ENCODE measurements around the gene SESTD1. TPM values are rescaled to one million over a fixed set of nuclear protein-coding genes. Genes with fewer than 3 reads are reported as not detected.
"Not testable (repeated sequence)": the region's sequence is repeated elsewhere in the genome, so short reads cannot be mapped to it uniquely, and the experiment has no call there.

Gene SESTD1
- total and polyA plus RNA-seq, 2 of the 8 experiments (the other 6 are each of a cell fraction or from before 2014, with no cell fraction given), result 5.2 to 49.6 TPM

DNA sequence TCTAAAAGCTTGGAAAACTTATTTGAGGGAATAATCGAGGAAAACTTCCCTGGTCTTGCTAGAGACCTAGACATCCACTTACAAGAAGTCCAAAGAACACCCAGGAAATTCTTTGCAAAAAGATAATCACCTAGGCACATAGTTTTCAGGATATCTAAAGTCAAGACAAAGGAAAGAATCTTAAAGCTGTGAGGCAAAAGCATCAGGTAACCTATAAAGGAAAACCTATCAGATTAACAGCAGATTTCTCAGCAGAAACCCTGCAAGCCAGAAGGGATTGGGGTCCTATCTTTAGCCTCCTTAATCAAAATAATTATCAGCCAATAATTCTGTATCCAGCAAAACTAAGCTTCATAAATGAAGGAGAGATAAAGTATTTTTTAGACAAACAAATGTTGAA lies 56.4 kb downstream of the SESTD1 start:
- not testable (repeated sequence) for H3K4me1 ChIP-seq (replicated peaks in 1 of 4; ENCODE audit: control insufficient read depth in 3 of 4, insufficient read depth in 4 of 4, low read length in 3 of 4)

More for the DNA sequence above, 56.4 kb downstream of the SESTD1 start:
- H4K8ac ChIP-seq (ENCODE audit: extremely low read depth, insufficient read depth, low read length); H4K20me1 ChIP-seq (replicated peaks in 1 of 2; ENCODE audit: control insufficient read depth in 1 of 2, insufficient read depth in 2 of 2, low read length in 2 of 2); H2AFZ ChIP-seq (ENCODE audit: low read length); H3K23me2 ChIP-seq (ENCODE audit: low read depth, low read length); H2AK5ac ChIP-seq (ENCODE audit: low read depth, low read length); H3K79me1 ChIP-seq (ENCODE audit: low read depth, low read length); H3K23ac ChIP-seq (ENCODE audit: insufficient read length); H2BK15ac ChIP-seq (ENCODE audit: low read length); H2BK5ac ChIP-seq (ENCODE audit: low read depth, low read length); H2BK20ac ChIP-seq (ENCODE audit: low read length); H4K5ac ChIP-seq (ENCODE audit: insufficient read length, low read depth, low read length); H4K91ac ChIP-seq (replicated peaks; ENCODE audit: insufficient read length, low read length); H3K4me2 ChIP-seq (ENCODE audit: insufficient read depth in 1 of 2, low read depth in 2 of 2, low read length in 2 of 2); H3K56ac ChIP-seq (replicated peaks; ENCODE audit: insufficient read length, low read depth, low read length); H3K27ac ChIP-seq (ENCODE audit: low read depth, low read length); H3K9ac ChIP-seq (replicated peaks in 1 of 4; ENCODE audit: extremely low read depth in 1 of 4, low read depth in 3 of 4, low read length in 3 of 4); H2BK12ac ChIP-seq (ENCODE audit: low read depth, low read length); H2BK120ac ChIP-seq (replicated peaks; ENCODE audit: low read depth, low read length); H3K27me3 ChIP-seq (replicated peaks in 1 of 4; ENCODE audit: control insufficient read depth in 3 of 4, extremely low read depth in 1 of 4, insufficient read depth in 3 of 4, low read length in 3 of 4); H3K36me3 ChIP-seq (ENCODE audit: control insufficient read depth in 2 of 4, insufficient read depth in 4 of 4, low read length in 3 of 4); H3K4ac ChIP-seq (replicated peaks; ENCODE audit: insufficient read length, low read depth, low read length); FAIRE-seq; DNase-seq (ENCODE audit: low read depth in 1 of 2, low spot score in 2 of 2); CTCF ChIA-PET (ENCODE audit: partially characterized antibody); H3K4me3 ChIP-seq (ENCODE audit: extremely low read depth in 1 of 4, insufficient read depth in 2 of 4, low read depth in 3 of 4, low read length in 4 of 4); POLR2A ChIA-PET (ENCODE audit: partially characterized antibody); H3K14ac ChIP-seq (ENCODE audit: insufficient read length); H3K18ac ChIP-seq (ENCODE audit: extremely low read depth, low read length): not testable (repeated sequence)
- 83% methylated on average over 1 of the region's 1 CpG; no CpG with 5 or more reads in 1 of the 2 experiments for WGBS, 2 experiments (ENCODE audit: extremely low coverage in 1 of 2, insufficient coverage in 1 of 2, insufficient read length in 1 of 2, insufficient replicate concordance in 2 of 2, low coverage in 1 of 2, low lambda C conversion rate in 2 of 2, missing lambda C conversion rate in 1 of 2)
- H3K9me3 ChIP-seq (ENCODE audit: insufficient read depth in 2 of 2, low read depth in 1 of 2, low read length in 1 of 2), result peaks cover 7 to 19% of the 10 kb centered on the region in 2 experiments; a peak in 1 of 4 replicates
- H3K79me2 ChIP-seq (ENCODE audit: control insufficient read depth in 1 of 2, insufficient read depth in 2 of 2, low read length in 2 of 2), result peaks cover 0 to 10% of the 10 kb centered on the region in 2 experiments; a peak in 1 of 4 replicates
